Gastrocnemius medialis (tissue), 4 donors: Measurements from ENCODE around the gene KCNV2. TPM values are rescaled to one million over a fixed set of nuclear protein-coding genes. Genes with fewer than 3 reads are reported as not detected.
A peak's percentile ranks its signal among the peaks of the same experiment; 100 is the strongest.

Experiments used
- ATAC-seq, 2 donors: fragments of 150-250 bp; one replicate each; pipeline ENCODE4 v1.9.1; 2016
- DNase-seq, 2 donors: peaks; one replicate each; pipeline ENCODE4 v3.0.0-alpha.2; 2019
- H3K27ac ChIP-seq, 4 donors: fragments of 200-600 bp; sonication (generic); 1 replicate in 1 of 4; 2 replicates in 3 of 4; pipeline ENCODE4 v1.5.1; 2016 to 2018; ENCODE audit warnings: mild to moderate bottlenecking in 2 of 4, moderate library complexity in 1 of 4
- H3K27me3 ChIP-seq, 3 donors: fragments of 200-600 bp; sonication (generic) in 2 of 3; 1 replicate in 1 of 3; 2 replicates in 2 of 3; pipeline versions ENCODE4 v1.5.1 to v1.6.0; 2016 to 2019; ENCODE audit warnings: mild to moderate bottlenecking in 1 of 3, moderate library complexity in 1 of 3
- H3K36me3 ChIP-seq, 2 donors: fragments of 200-600 bp; sonication (generic) in 1 of 2; one replicate each; pipeline ENCODE4 v1.5.1; 2017 to 2018
- H3K4me1 ChIP-seq, 2 donors: fragments of 200-600 bp; sonication (generic) in 1 of 2; one replicate each; pipeline ENCODE4 v1.5.1; 2016 to 2017; ENCODE audit warnings: mild to moderate bottlenecking in 2 of 2
- H3K4me3 ChIP-seq, 4 donors: fragments of 200-600 bp; sonication (generic) in 3 of 4; 1 replicate in 1 of 4; 2 replicates in 3 of 4; pipeline ENCODE4 v1.5.1; 2016 to 2019; ENCODE audit warnings: mild to moderate bottlenecking in 2 of 4
- H3K9me3 ChIP-seq, 3 donors: fragments of 200-600 bp; sonication (generic) in 2 of 3; 1 replicate in 1 of 3; 2 replicates in 2 of 3; pipeline ENCODE4 v1.5.1; 2016 to 2019
- CTCF ChIP-seq, 5 experiments: fragments of 450-650 bp in 3 of 5; fragments of 200-600 bp in 2 of 5; sonication (generic) in 2 of 5; IDR thresholded peaks in 4 of 5; conservative IDR thresholded peaks in 1 of 5; 1 replicate in 4 of 5; 2 replicates in 1 of 5; pipeline ENCODE4 v1.5.1; 2016 to 2019; ENCODE audit warnings: antibody characterized with exemption in 5 of 5, mild to moderate bottlenecking in 3 of 5, moderate library complexity in 3 of 5
- POLR2A ChIP-seq, 2 donors: fragments of 450-650 bp; IDR thresholded peaks; one replicate each; pipeline ENCODE4 v1.6.1; 2017; ENCODE audit warnings: antibody characterized with exemption in 2 of 2, mild to moderate bottlenecking in 2 of 2, moderate library complexity in 2 of 2
- in situ Hi-C, 4 donors: fragments of 200-750 bp; cut with MboI; loops; one replicate each; pipeline versions ENCODE4 v1.15.0 to v1.8.0; 2017; ENCODE audit warnings: low sequenced_read_pairs in 4 of 4
- intact Hi-C: fragments of 100-400 bp; cut with DNase I; formaldehyde crosslinking; loops from one replicate; pipeline ENCODE4 v1.15.1; 2023; ENCODE audit warnings: low total_unique reads
- total RNA-seq, 4 donors: library from RNA; depleted of rRNA; stranded (reverse); fragments of >200 nt; gene quantifications; one replicate each; pipeline versions ENCODE4 v1.1.0 to v1.2.3, GENCODE V29; 2016

Gene KCNV2
- total RNA-seq, 4 donors from 2014 or later, result not detected

- TF ChIP-seq POLR2A (IDR thresholded peaks at IDR 0.05) (no peak), CTCF (IDR thresholded peaks at IDR 0.05 in 4 of 5, conservative IDR thresholded peaks at IDR 0.05 in 1 of 5) (no peak)
- no peak for ATAC-seq
- H3K9me3 ChIP-seq, result no peaks in the 10 kb centered on the region
- H3K27me3 ChIP-seq, result no peaks in the 10 kb centered on the region
- peaks cover 17 to 23% of the 10 kb centered on the region in 2 donors for H3K4me1 ChIP-seq
- H3K4me3 ChIP-seq, result no peak overlapping the region
- no peak overlapping the region for H3K27ac ChIP-seq
- no peaks in the 10 kb centered on the region for H3K36me3 ChIP-seq
- in situ Hi-C loops (loop anchor here in 2 of 4 donors (10.0 to 25.0 kb wide), 3 partner anchors 102 to 589 kb away; partner anchors contain the start of gene VLDLR (in 1 of the 2)), intact Hi-C loops (loop anchor here (5.0 to 10.0 kb wide), 3 partner anchors 232 to 594 kb away; no protein-coding TSS in a partner anchor)
- DNase-seq, result no peak
Observed at GRCh38 chr9:2726650-2727340, 9.5 kb downstream of the KCNV2 start.

GRCh38 chr9:2727374-2727773 lies 10.1 kb downstream of the KCNV2 start:
- Histone ChIP-seq H3K36me3 (no peaks in the 10 kb centered on the region), H3K4me3 (no peak overlapping the region), H3K4me1 (peaks cover 17 to 23% of the 10 kb centered on the region in 2 donors), H3K27me3 (no peaks in the 10 kb centered on the region), H3K27ac (peak overlapping the region in 3 of 4 donors; percentile 18 to 29 (median 22)), H3K9me3 (no peaks in the 10 kb centered on the region)
- ATAC-seq, result no peak
- no peak for DNase-seq
- TF ChIP-seq POLR2A (IDR thresholded peaks at IDR 0.05) (no peak), CTCF (IDR thresholded peaks at IDR 0.05 in 4 of 5, conservative IDR thresholded peaks at IDR 0.05 in 1 of 5) (no peak)
- intact Hi-C loops (loop anchor here (5.0 to 10.0 kb wide), 3 partner anchors 233 to 595 kb away; no protein-coding TSS in a partner anchor), in situ Hi-C loops (loop anchor here in 2 of 4 donors (10.0 to 25.0 kb wide), 3 partner anchors 103 to 590 kb away; partner anchors contain the start of gene VLDLR (in 1 of the 2))

- TF ChIP-seq CTCF (IDR thresholded peaks at IDR 0.05 in 4 of 5, conservative IDR thresholded peaks at IDR 0.05 in 1 of 5) (peak; percentile 61 to 76 (median 66)), POLR2A (IDR thresholded peaks at IDR 0.05) (no peak)
- Histone ChIP-seq H3K36me3 (no peaks in the 10 kb centered on the region), H3K4me3 (no peak overlapping the region), H3K27ac (peak overlapping the region; percentile 24 to 34 (median 28)), H3K9me3 (no peaks in the 10 kb centered on the region), H3K27me3 (no peaks in the 10 kb centered on the region), H3K4me1 (peaks cover 11 to 19% of the 10 kb centered on the region in 2 donors)
- intact Hi-C loops, result loop anchor here (2.0 to 10.0 kb wide), 6 partner anchors 65 to 596 kb away; partner anchors contain the start of gene VLDLR
- peak; percentile 91 to 94 for ATAC-seq
- DNase-seq, result peak; percentile 28 to 41
- in situ Hi-C loops, result loop anchor here in 2 of 4 donors (10.0 to 25.0 kb wide), 3 partner anchors 103 to 591 kb away; partner anchors contain the start of gene VLDLR (in 1 of the 2)
Observed at GRCh38 chr9:2727966-2728613, 10.8 kb downstream of the KCNV2 start.

- no peaks in the 10 kb centered on the region for H3K27me3 ChIP-seq
- H3K4me1 ChIP-seq, result peaks cover 11 to 12% of the 10 kb centered on the region in 2 donors
- DNase-seq (no peak), ATAC-seq (no peak)
- TF ChIP-seq POLR2A (IDR thresholded peaks at IDR 0.05) (no peak), CTCF (IDR thresholded peaks at IDR 0.05 in 4 of 5, conservative IDR thresholded peaks at IDR 0.05 in 1 of 5) (no peak)
- no peak overlapping the region for H3K27ac ChIP-seq
- no peak overlapping the region for H3K4me3 ChIP-seq
- intact Hi-C loops, result loop anchor here (2.0 to 10.0 kb wide), 6 partner anchors 66 to 597 kb away; partner anchors contain the start of gene VLDLR
- H3K9me3 ChIP-seq, result no peaks in the 10 kb centered on the region
- H3K36me3 ChIP-seq, result no peaks in the 10 kb centered on the region
- in situ Hi-C loops, result loop anchor here in 2 of 4 donors (10.0 to 25.0 kb wide), 3 partner anchors 104 to 592 kb away; partner anchors contain the start of gene VLDLR (in 1 of the 2)
Observed at GRCh38 chr9:2729003-2729402, 11.7 kb downstream of the KCNV2 start.
